GM21423 (cell line): Measurements from ENCODE around the gene ARHGAP18.

Experiments
- ATAC-seq: cut with Tn5 transposase; IDR thresholded peaks from one replicate; pipeline ENCODE4 v1.9.1; 2021; ENCODE audit warnings: mild to moderate bottlenecking, moderate library complexity; ENCODE audit not compliant: unreplicated experiment

The ARHGAP18 gene

DNA sequence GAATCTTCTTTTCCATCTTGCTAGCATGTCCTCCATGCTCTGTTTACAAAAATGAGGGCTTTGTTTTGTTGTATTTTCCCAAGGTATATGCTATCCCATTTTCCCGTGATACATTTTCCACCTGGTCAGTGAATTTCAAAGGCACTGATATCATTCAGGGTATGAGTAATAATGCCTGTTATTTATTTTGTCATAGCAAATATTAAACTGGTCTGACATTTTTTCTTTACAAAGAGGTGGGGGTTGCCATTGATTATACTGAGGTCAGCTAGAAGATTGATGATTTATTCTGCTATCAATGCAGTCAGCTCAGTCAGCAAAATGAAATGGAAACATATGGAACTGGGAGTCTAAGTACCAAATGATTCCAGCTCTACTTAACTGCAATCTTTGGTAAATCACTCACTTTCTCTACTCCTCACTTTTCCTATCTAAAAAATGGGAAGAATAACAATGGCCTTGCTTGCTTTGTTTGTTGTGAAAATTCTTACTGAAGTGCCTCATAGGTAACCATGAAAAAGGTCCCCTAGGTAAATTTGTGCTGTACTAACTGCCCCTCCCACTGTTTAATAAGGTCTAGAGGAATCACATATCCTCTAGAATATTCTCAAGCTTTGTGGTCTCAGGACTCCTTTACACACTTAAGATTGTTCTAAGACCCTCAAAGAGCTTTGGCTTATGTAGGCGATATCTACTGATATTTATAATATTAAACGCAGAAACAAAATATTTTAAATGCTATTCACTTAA, 64.0 kb downstream of the ARHGAP18 start:
- no peak for ATAC-seq

DNA sequence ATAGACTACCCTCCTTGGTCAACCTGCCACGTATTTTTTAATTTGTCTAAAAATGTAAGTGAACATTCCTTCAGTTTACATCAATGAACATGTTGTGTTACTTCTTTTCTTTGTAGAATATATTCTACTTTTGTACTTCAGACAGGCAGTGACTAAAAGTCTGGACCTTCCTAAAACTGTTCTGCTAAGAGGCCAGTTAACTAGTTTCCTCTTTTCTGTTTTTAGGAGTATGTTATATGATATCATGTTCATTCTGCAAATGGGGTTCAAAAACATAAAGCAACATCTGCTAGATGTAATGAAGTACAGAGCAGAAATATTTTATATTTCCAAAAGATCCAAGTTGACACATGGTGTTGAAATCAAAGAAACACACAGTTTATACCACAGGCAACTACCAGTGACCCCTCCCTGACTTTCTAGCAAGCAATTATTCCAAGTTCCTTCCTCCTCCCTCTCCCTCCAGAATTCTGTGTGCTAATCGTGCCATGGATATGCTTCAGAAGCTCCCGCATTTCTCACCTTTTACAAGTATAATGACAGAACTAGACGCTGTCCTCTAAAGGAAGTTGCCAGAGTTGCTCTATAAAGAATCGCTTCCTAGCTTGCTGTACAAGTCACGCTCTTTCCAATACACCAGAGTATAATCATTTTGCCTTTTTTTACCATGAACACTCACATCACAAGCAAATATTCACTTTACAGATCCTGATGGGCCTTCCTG, 64.7 kb downstream of the ARHGAP18 start:
- no peak for ATAC-seq

DNA sequence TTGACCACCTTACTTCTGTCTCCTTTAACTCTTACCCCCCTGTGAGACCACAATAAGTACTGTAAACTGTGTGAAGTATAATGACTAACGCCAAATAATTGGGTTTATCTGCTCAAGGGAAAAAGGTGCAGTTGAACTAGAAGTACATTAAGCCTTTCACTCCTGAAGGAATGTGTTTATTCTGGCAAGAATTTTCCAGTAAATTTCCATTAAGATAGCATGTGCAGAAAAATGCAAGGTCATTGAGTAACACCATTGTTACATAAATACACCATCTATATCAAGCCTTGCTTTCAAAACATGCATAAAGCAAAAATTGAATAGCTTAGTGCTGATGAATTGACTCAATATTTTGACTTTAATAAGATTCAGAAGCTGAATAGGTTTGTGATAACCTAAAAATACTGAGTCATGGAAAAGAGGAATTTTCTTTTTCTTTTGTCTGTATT, 65.4 kb downstream of the ARHGAP18 start:
- ATAC-seq: no peak

DNA sequence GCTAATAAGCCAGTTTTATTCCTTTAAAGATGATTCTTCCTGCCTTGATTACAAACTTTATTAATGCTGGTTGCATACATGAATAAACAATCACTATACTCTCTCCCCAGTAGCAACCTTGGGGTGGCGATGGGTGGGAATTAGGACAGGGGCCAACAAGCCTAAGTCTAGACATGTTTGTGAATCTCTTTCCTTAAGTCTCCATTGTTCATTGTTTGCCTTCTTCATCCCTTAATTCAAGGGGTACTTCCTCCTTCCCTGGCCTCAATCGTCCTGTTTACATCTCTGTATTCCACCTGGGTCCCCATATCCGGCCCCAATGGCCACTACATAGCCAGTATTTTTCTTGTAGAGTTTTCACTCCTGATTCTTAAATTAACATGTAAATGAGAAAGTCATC, 66.0 kb downstream of the ARHGAP18 start:
- no peak for ATAC-seq

DNA sequence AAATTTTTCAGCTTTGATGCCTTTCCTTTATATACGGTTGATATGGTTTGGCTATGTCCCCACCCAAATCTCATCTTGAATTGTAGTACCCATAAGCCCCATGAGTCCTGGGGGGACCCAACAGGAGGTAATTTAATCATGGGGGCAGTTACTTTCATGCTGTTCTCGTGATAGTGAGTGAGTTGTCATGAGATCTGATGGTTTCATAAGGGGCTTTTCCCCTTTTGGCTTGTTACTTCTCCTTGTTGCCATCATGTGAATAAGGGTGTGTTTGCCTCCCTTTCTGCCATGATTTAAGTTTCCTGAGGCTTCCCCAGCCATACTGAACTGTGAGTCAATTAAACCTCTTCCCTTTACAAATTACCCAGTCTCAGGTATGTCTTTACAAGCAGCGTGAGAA, 66.8 kb downstream of the ARHGAP18 start:
- no peak for ATAC-seq

DNA sequence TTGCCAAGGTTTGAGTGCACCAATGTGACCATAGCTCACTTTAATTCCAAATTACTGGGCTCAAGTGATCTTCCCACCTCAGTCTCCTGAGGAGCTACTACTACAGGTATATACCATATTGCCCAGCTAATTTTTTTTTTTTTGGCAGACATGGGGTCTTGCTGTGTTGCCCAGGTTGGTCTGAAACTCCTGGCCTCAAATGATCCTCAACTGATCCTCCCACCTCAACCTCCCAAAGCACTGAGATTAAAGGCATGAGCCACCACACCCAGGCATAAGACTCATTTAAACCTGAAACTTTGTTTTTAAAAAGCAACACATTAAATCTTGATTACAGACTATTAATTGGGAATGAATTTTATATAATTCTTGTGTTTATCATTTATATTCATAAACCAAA, 67.7 kb downstream of the ARHGAP18 start:
- ATAC-seq: no peak

DNA sequence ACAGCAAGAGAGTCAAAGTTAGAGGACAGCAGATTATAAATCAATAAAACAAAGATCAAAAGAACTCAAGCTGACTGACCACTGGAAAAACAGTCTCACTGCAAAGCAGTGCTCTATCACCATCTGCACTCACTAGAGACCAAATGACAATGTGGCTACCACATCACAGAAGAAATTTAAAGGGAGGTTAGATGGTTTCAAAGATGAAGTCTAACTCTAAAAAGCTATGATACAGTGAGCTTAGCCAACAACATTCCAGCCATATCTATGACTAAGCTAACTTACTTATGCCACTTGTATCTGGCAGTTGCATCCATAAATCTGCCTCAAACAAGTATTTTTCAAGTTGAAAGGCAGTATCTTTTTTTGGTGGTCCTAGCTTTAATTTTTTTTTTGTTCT, 68.6 kb downstream of the ARHGAP18 start:
- ATAC-seq: no peak

DNA sequence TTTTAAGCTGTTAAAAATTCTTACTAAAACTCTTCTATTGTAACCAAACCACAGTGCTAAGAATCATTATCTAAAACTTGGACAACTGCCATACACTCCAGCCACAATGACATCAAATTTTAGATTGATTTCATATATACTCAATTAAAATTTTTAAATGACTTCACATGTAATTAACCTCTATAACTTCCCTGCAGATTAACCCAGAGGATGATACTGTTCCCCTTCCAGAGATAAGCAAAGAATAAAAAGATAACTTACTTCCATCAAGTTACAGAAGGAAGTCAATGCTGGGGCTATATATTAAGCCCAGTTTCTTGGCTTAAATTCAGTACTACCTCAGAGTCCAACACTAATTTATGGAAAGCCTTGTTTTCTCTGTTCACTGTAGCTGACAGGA, 71.3 kb downstream of the ARHGAP18 start:
- no peak for ATAC-seq

DNA sequence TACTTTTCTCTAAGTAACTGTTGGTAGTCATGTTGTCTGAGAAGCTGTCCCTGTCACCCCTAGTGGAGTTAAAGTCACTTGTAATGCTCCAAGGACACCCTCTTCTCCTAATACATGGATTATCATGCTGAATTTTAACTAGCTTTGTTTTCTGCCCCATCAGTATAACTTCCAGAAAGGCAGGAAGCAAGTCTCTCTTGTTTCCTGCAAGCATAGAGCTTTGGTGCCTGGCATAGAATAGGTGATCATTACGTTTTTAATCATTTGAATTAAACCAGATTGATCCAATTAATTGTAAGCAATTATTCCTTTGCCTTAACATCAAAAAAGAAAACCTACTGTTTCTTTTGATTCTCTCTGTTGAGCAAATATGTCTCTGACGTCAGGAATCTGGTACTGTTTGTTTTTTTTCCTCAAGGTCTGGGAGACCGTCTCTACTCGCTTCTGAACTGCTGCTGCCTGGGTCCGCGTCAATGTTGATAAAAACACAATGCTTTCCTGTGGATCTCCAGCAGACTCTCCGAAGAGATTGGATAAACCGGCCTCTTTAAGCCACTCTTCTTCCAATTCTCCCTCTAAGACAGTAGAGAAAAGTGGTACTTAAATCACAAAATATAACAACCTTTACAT, 71.8 kb downstream of the ARHGAP18 start:
- no peak for ATAC-seq

DNA sequence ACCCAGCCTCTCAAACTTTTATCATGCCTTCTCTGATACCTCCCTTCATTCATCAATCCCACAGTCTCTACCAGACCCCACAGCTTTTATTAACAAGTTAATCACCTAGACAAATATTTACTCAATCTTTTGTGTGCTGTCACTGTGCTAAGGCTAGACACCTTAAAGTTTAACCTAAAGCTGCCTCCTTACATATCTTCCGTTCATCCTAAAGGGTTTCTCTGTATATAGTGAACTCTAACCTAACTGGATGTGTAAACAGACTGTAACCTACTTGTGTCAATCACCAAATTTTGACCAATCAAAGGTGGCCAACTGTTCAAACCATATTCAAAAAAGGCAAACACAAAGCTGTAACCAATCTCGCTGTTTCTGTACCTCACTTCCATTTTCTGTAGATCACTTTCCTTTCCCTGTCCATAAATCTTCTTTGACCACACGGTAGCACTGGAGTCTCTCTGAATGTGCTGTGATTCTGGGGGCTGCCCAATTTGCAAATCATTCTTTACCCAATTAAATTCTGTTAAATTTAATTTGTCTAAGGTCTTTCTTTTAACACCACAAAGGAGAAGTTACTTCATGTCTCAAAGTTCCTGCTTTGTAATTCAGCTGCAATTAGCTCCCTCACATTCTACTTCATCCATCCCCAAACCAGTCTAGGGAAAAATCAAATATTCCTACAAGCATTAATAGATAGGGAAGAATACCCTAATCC, 72.5 kb downstream of the ARHGAP18 start:
- no peak for ATAC-seq

DNA sequence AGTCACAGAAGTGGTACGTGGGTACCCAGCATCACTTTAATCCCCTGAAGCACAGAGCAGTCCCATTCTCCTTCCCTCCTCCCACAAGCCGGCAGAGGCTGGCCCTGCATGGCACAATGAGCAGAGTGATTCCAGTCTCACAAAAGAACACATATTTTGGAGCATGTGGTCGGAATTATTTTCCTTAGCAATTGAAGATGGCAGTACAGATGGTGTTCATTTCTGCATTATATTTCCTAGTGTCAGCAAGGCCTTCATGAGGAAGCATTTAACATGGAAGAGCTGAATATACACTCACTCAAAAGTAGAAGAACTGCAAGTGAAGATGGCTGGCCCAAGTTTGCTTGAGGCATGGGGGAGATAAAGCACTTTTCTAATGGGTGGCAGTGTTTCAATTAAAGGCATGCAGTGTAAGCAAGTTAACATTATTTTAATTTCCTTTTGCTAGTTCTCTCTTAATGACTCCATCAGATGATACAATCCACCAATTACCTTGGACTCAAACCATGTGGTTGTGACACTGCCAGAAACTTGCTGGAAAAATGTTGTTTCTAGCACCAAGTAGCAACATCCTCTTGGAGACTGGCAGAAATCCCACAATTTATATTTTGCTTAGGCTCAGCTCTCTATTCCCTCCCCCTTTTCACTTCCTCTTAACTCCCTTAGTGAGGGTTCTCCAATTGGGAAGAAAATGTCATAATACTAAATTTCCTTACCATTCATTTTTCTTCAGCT, 74.4 kb downstream of the ARHGAP18 start:
- ATAC-seq: no peak

DNA sequence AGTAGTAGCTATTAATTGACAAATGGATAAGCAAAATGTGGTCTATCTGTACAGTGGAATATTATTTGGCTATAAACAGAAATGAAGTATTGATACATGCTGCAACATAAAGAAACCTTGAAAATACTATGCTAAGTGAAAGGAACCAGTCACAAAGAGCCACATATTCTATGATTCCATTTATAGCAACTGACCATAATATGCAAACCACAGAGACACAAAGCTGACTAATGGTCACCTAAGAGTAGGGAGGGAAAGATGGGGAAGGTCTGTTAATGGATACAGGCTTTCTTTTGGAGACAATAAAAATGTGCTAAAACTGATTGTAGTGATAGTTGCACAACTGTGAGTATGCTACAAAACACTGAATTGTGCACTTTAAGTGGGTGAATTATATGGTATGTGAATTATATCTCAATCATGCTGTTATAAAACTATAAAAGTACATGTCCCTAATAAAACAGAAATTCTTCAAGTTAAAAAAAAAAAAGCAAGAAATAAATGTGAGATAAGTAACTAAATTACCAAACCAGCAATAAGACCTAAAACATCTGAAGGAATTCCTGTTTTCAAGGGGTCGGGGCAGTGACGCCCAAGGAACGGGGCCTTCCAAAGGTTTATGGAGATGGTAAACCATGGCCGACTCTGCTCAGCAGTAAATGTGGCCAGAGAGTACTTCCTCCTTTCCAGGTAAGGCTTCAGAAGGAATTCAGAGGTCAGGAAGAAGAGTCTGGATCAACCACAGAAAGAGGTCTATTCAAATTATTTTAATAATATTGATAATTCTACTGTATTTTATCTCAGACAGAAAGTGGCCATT, 75.4 kb downstream of the ARHGAP18 start:
- peak; percentile 46 for ATAC-seq

DNA sequence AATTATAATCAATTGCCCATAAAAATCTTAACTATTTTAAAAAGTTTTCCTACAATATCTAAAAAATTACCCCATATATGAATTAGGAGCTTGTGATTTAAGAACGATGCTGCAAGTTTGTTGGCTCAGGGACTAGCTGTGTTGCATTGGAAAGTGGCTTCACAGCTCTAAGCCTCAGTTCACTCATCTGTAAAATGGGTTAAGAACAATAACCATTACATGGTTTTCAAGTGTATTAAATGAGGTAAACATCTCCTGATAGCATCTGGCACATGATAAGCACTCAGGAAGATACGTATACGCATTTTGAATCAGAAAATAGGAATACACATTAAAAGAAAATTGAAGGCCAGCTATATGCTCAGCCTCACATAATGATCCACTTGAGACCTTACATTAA, 76.4 kb downstream of the ARHGAP18 start:
- no peak for ATAC-seq

DNA sequence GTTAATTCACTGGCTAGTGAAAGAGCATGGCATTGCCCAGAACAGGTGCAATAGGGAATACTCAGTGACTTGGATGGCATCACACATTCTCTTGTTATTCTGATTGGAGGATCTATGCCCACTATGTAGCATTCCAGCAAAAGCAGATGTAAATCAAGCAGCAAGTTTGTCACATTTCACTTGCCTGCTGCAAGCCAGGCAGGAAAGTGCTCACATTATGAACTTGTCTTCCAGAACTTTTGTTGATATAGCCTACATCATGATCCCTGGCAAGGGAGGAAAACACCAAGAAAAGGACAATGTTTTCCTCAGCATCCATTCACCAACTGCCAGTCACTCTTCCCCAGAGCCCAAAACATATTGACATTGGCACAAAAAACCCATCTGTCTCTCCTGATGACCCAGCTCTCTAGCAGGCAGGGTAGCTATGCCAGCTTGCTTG, 77.8 kb downstream of the ARHGAP18 start:
- no peak for ATAC-seq

DNA sequence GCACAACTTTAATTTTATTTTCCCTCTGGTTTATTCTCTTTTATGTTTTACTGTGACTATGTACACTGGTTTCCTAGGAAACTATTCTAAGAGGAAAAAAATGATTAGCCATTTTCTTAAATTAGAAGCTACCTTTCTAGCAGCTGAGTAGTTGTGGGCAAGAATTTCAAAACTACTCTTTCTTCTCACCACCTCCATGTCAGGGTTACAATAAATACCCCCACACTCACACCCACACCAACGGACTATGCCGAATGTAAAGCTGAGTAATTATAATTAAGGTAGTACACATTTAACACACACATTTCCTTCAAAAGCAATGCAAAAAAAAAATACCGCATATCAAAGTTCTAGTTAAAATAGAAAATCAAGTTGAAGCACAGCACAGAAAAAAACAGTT, 78.9 kb downstream of the ARHGAP18 start:
- ATAC-seq: no peak

DNA sequence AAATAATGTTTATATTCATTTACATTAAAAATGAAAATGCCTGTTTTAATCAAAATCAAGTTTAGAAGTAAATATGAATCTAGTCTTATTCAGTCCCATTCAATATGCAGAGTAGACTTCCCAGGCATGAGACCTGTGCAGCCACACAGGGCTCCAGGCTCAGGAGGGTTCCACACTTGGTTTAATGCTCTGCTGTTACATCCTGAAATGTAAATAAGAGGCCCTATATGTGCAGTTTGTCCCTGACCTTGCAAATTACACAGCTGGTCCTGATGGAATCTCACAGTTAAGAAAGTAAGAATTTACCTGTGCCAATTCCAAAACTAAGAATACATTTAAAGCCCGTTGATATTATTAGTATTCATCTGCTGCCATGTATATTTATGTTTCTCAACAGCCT, 79.4 kb downstream of the ARHGAP18 start:
- ATAC-seq: no peak

DNA sequence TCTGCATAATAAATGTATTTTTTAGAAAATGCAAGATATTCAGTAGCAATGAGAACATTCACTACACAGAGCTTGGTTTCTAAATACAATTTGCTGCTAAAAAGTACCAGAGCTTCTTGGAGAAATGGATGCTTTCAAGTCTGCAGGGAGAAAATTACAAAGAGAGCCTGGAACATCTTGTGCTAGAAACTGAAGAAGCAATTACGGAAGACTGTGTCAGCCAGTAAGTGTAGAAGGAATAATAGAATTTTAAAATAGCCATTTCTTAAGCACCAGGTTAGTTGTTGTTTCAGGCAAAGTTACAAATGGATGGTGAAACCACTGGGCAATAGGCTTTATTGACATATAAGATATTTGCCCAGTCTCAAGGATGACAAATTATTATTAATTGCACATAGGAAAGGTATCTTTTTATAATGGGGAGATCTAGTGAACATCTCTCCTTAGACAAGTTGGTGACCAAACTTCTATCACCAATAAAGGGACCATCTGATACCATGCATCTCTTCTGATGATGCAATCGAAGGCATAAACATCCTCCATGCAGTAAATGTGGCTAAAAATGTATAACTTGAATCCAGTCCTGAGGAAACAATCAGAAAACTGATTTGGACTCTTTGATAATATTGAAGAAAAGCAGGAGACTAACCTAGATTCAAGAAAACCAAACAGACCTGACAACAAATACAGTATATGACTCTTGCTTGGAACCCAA, 81.7 kb downstream of the ARHGAP18 start:
- no peak for ATAC-seq

DNA sequence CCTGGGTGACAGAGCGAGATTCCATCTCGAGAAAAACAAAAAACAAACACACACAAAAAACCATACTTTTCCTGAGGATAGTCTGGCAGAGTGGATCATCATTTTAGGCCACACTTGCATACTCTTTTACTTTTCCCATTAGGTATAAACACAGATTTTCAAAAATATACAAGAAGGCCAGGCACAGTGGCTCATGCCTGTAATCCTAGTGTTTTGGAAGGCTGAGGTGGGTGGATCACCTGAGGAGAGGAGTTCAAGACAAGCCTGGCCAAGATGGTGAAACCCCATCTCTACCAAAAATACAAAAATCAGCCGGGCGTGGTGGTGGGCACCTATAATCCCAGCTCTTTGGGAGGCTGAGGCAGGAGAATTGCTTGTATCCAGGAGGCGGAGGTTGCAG, 85.5 kb downstream of the ARHGAP18 start:
- ATAC-seq: no peak
